Keratinocyte (primary cell): ENCODE measurements around the gene LRRC18.

Experiments used
- EZH2 ChIP-seq: IDR thresholded peaks from one replicate; pipeline ENCODE4 v1.6.1; 2012; ENCODE audit warnings: inconsistent platforms, mild to moderate bottlenecking, low read length, moderate library complexity
- TF ChIP-seq, protein P1 (sequence below), 3 experiments: IDR thresholded peaks in 1 of 3; conservative IDR thresholded peaks in 1 of 3; optimal IDR thresholded peaks in 1 of 3; 2 replicates in 2 of 3; 3 replicates in 1 of 3; pipeline versions ENCODE3 to v1.5.1; 2011; ENCODE audit warnings: low read length in 3 of 3, mild to moderate bottlenecking in 3 of 3, moderate library complexity in 2 of 3, control low read depth in 1 of 3, inconsistent platforms in 1 of 3; ENCODE audit not compliant: insufficient read depth in 2 of 3; ENCODE audit errors: extremely low read depth in 1 of 3

DNA sequence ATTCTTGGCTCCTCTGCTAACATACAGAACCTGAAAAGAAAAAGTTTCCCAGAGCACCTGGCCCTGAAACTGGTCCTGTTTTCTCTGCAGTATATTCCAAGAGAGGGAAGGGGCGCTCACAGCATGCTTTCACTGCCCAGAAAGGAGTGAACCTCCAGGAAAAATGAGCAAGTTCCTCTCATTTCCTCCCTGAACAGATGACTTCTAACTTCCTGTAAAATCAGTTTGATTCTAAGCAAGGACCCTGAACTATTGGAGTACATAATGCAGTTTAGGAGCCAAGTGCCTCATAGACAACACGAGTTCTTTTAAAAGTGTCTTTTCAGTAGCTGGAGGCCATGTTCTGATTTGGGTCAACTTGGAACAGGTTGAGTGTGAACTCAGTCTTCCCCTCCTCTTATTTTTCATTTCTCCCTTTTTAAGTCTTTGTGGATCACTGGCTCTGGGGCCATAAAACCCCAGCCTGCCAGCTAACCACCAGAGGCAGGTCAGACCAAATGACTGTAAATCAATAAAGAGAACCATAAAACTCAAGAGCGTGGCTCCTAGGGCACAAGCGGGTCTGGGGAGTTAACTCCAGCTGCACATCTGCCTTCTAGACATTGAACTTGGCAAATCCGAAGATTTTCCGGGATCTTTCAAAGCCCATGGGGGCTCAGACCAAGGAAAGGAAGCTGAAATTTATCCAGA lies 5.9 kb upstream of the LRRC18 start:
- TF ChIP-seq, protein P1, sequence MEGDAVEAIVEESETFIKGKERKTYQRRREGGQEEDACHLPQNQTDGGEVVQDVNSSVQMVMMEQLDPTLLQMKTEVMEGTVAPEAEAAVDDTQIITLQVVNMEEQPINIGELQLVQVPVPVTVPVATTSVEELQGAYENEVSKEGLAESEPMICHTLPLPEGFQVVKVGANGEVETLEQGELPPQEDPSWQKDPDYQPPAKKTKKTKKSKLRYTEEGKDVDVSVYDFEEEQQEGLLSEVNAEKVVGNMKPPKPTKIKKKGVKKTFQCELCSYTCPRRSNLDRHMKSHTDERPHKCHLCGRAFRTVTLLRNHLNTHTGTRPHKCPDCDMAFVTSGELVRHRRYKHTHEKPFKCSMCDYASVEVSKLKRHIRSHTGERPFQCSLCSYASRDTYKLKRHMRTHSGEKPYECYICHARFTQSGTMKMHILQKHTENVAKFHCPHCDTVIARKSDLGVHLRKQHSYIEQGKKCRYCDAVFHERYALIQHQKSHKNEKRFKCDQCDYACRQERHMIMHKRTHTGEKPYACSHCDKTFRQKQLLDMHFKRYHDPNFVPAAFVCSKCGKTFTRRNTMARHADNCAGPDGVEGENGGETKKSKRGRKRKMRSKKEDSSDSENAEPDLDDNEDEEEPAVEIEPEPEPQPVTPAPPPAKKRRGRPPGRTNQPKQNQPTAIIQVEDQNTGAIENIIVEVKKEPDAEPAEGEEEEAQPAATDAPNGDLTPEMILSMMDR (optimal IDR thresholded peaks at IDR 0.05 in 1 of 3, IDR thresholded peaks at IDR 0.05 in 1 of 3, conservative IDR thresholded peaks at IDR 0.05 in 1 of 3; ENCODE audit: extremely low read depth in 1 of 3, insufficient read depth in 2 of 3, low read length in 3 of 3) = no peak
- TF ChIP-seq EZH2 = no peak
